Activated CD8-positive, alpha-beta memory T cell treated with anti-CD3 and anti-CD28 coated beads, Interleukin-2, amount 10 ng/mL, durations not matched to agents 7 days and 5 days (primary cell): ENCODE data around the gene TSPAN2. TPM values are rescaled to one million over a fixed set of nuclear protein-coding genes. Genes with fewer than 3 reads are reported as not detected.

Experiments used
- ATAC-seq: fragments of 150-1000 bp; cut with Tn5 transposase; one replicate; pipeline ENCODE4 v1.10.0; 2021; ENCODE audit warnings: moderate library complexity
- CTCF ChIA-PET: fragments of 350-600 bp; sonication (Branson Sonifier 250); formaldehyde crosslinking; loops from one replicate; lab custom pipeline; 2021; ENCODE audit warnings: antibody characterized with exemption; lab: Charles Lee
- DNase-seq: peaks from one replicate; pipeline ENCODE4 v3.0.0-alpha.2; 2020
- H3K27ac Mint-ChIP-seq: one replicate; pipeline ENCODE4 v1.8.0; 2021; ENCODE audit warnings: mild to moderate bottlenecking, mixed read lengths
- H3K27me3 Mint-ChIP-seq: one replicate; pipeline ENCODE4 v1.8.0; 2021; ENCODE audit warnings: mixed read lengths
- H3K36me3 Mint-ChIP-seq: one replicate; pipeline ENCODE4 v1.8.0; 2021; ENCODE audit warnings: mild to moderate bottlenecking, mixed read lengths
- H3K4me1 Mint-ChIP-seq: one replicate; pipeline ENCODE4 v1.8.0; 2021; ENCODE audit warnings: mixed read lengths
- H3K4me3 Mint-ChIP-seq: one replicate; pipeline ENCODE4 v1.8.0; 2021; ENCODE audit warnings: mild to moderate bottlenecking, moderate library complexity, mixed read lengths
- H3K9me3 Mint-ChIP-seq: one replicate; pipeline ENCODE4 v1.8.0; 2022; ENCODE audit warnings: low read depth, mixed read lengths
- total RNA-seq, 2 experiments: library from RNA; stranded (reverse); gene quantifications; one replicate each; pipeline ENCODE4 v1.2.3, GENCODE V29; 2021

TSPAN2 gene
- 1 to 10 TPM; 1.2 to 2.3 TPM for total RNA-seq

DNA sequence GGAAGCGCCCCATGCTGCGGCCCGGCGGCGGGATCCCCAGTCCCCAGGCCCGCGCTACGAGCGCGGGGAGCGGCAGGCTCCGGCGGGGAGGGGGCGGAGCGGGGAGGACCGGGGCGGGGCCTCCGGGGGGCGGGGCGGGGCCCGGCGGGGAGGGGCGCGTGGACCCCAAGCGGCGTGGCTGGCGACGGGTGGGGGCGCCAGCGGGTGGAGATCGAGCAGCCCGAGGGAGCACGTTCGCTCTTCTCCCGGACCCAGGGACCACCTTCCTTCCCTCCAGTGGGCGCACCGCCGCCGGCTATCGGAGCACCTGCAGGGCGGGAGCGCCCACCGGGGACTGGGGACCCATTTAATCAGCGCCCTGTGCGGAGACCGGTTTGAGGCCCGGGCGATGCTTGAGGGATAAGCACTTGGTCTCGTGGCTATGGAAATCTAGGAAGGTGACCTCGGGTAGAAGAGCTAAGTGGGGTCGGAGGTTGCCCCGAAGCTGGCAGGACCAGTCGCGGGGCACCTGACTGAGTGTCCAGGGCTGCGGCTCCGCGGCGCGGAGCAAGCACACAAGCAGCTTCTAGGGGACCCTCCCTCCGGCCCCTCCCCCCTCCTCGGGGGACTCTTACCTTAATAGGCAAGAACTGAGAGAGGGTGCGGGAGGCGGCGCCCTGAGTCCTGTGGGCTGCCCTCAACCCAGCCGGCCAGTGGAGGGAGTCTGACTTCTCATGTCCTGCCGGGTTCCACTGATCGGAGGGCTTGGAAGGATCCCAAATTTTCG lies at the start of gene TSPAN2:
Gene TSPAN2, minus strand, starts transcription at position 84 of the 766 bp plus-strand sequence. Its CDS starts 71 bp downstream, at position 13.
- Mint-ChIP-seq H3K9me3 (no peaks in the 10 kb centered on the region), H3K27ac (no peak within 1 kb of the TSS), H3K4me1 (peaks cover 20% of the 10 kb centered on the region), H3K27me3 (peaks cover 18% of the 10 kb centered on the region), H3K36me3 (no peaks in the 10 kb centered on the region), H3K4me3 (peak within 1 kb of the TSS; percentile 73)
- peak; percentile 46 for DNase-seq
- CTCF ChIA-PET = interaction anchor here (1.1 to 3.8 kb wide), 3 partner anchors 9 to 43 kb away, joined by 3 to 22 read pairs (median 4); no protein-coding TSS in a partner anchor
- ATAC-seq = peak; percentile 88

DNA sequence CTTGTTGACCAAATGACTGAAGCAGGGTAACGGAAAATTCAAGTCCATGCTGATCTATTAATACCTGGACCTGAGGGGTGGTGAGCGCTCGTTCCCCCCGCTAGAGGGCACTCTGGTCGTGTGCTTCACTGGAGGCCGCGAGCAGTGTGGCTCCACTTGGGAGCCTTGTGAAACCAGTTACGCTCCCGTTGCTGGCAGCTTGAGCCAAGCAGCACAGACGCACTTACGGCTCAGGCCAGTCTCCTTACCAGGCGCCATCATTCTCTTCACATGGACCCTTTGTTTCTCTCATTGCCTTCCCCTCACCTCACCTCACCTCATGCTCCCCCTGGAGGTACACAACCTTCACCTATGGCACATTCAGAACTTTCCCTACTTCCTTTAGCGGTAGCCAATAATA lies 49.7 kb upstream of the TSPAN2 start:
- no peak overlapping the region for H3K27ac Mint-ChIP-seq
- no peak overlapping the region for H3K4me3 Mint-ChIP-seq
- no peaks in the 10 kb centered on the region for H3K9me3 Mint-ChIP-seq
- CTCF ChIA-PET = interaction anchor here (0.6 to 2.8 kb wide), 8 partner anchors 27 to 456 kb away, joined by 3 to 10 read pairs (median 6); no protein-coding TSS in a partner anchor
- ATAC-seq = peak; percentile 89
- peaks cover 3% of the 10 kb centered on the region for H3K4me1 Mint-ChIP-seq
- peaks cover 18% of the 10 kb centered on the region for H3K27me3 Mint-ChIP-seq
- H3K36me3 Mint-ChIP-seq = no peaks in the 10 kb centered on the region
- DNase-seq = peak; percentile 64

DNA sequence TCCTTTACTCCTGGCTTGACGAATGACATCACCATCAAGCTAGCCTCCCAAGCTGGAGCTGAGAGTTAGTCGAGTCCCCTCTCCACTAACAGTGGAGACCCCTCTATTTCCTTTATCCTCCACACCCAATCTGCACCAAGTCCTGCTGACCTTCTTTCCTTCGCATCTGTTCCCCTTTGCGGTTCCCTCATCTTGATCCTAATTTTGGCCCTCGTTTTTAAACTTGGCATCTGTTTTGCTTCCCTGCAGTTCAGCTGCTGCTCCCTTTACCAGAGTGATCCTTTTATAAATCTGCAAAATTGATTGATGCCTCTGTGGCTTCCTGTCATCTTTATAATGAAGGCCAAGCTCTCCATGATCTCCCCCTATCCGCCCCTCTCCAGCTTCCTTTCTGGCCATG lies 49.0 kb upstream of the TSPAN2 start:
- ATAC-seq (no peak), DNase-seq (no peak)
- peaks cover 16% of the 10 kb centered on the region for H3K27me3 Mint-ChIP-seq
- H3K4me1 Mint-ChIP-seq = peaks cover 3% of the 10 kb centered on the region
- H3K9me3 Mint-ChIP-seq = no peaks in the 10 kb centered on the region
- CTCF ChIA-PET = interaction anchor here (0.6 to 2.8 kb wide), 7 partner anchors 9 to 535 kb away, joined by 3 to 10 read pairs (median 7); no protein-coding TSS in a partner anchor
- no peak overlapping the region for H3K27ac Mint-ChIP-seq
- no peak overlapping the region for H3K4me3 Mint-ChIP-seq
- no peaks in the 10 kb centered on the region for H3K36me3 Mint-ChIP-seq

DNA sequence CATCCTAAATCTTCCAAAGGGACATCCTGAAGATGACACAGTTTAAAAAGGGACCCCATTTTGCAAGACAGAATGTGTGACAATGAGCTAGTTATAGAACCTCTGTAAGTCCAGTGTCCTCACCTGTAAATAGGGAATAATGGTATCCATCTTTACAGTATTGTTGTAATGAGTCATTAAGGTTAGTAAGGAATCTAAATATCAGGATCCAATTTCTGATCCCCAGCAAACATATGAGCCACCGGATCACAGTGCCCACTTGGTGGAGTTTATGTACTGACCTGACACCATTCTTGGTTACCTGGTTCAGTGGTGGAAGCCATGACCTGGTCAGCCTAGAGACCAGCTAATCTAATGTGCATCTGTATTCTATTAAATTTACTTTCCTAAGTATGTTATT lies 47.9 kb upstream of the TSPAN2 start:
- Mint-ChIP-seq H3K9me3 (no peaks in the 10 kb centered on the region), H3K27ac (no peak overlapping the region), H3K27me3 (peaks cover 11% of the 10 kb centered on the region), H3K36me3 (no peaks in the 10 kb centered on the region), H3K4me1 (peaks cover 3% of the 10 kb centered on the region), H3K4me3 (no peak overlapping the region)
- DNase-seq = no peak
- CTCF ChIA-PET = interaction anchor here (2.1 to 2.8 kb wide), 2 partner anchors 25 to 458 kb away, joined by 7 to 10 read pairs; no protein-coding TSS in a partner anchor
- no peak for ATAC-seq

DNA sequence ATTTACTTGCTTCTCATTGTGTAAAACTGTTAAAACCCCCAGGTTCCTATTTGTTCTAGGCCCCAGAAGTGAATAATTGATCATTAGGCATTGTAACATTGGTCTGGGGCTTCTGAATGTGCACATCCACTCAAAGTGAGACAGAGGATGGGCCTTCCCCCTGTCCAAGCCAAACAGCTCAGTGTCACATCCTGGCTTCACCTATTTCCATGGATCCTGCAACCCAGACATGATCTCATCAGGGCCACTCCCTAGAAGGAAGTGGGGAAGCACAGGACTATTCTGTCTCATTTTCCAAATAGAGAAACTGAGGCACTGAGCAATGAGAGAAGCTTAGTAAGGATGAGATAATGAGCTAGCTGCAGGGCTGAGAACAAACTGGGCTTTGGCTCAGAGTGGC lies 47.4 kb upstream of the TSPAN2 start:
- no peaks in the 10 kb centered on the region for H3K36me3 Mint-ChIP-seq
- no peak for ATAC-seq
- no peak overlapping the region for H3K27ac Mint-ChIP-seq
- no peak for DNase-seq
- peaks cover 11% of the 10 kb centered on the region for H3K27me3 Mint-ChIP-seq
- H3K4me3 Mint-ChIP-seq = no peak overlapping the region
- CTCF ChIA-PET = interaction anchor here (1.4 kb wide), 1 partner anchor 23 kb away, joined by 3 read pairs; no protein-coding TSS in a partner anchor
- no peaks in the 10 kb centered on the region for H3K9me3 Mint-ChIP-seq
- H3K4me1 Mint-ChIP-seq = peaks cover 3% of the 10 kb centered on the region

DNA sequence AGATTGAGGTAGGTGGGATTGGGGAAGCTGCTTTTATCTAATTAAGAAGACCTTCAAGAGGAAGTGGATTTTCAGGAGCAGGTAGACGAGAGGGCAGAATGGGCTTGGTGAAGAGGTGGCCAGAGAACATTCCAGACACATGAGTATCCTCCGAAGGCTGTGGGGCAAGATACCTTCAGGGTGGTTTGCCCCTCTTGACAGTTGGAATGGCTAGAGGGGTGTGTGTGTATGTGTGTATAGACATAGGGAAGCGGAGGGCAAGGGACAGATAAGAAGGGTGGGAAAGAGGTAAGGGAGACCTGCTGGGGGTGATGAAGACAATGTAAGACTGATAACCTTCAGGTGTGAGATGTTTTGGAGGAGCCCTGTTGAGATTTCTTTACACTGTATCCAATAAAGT lies 46.8 kb upstream of the TSPAN2 start:
- Mint-ChIP-seq H3K9me3 (no peaks in the 10 kb centered on the region), H3K4me3 (no peak overlapping the region), H3K36me3 (no peaks in the 10 kb centered on the region), H3K27me3 (peaks cover 9% of the 10 kb centered on the region), H3K27ac (no peak overlapping the region), H3K4me1 (peaks cover 3% of the 10 kb centered on the region)
- ATAC-seq (no peak), DNase-seq (no peak)
- CTCF ChIA-PET = interaction anchor here (1.0 to 1.4 kb wide), 3 partner anchors 23 to 789 kb away, joined by 3 to 4 read pairs (median 3); no protein-coding TSS in a partner anchor

DNA sequence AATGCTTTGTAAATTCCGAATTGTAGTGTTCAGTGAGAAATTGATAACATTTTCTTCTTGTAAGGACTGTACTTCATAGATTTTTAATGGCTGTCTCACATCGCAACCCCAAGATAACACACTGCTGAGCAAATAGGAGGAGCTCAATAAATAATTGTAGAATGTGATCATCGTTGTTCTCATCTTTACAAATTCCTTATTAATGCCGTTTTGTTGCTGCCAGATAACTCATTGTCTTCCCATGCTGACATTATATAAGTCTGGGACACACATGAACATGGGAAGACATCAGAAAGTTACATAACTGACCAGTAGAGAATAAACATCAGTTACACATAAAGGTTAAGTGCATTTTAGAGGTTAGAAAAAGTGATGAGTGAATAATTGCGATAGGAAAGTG lies 46.4 kb upstream of the TSPAN2 start:
- no peak overlapping the region for H3K4me3 Mint-ChIP-seq
- CTCF ChIA-PET = interaction anchor here (1.0 to 1.4 kb wide), 3 partner anchors 22 to 789 kb away, joined by 3 to 4 read pairs (median 3); no protein-coding TSS in a partner anchor
- no peak for ATAC-seq
- H3K36me3 Mint-ChIP-seq = no peaks in the 10 kb centered on the region
- H3K4me1 Mint-ChIP-seq = peaks cover 3% of the 10 kb centered on the region
- no peaks in the 10 kb centered on the region for H3K9me3 Mint-ChIP-seq
- no peak for DNase-seq
- no peak overlapping the region for H3K27ac Mint-ChIP-seq
- peaks cover 6% of the 10 kb centered on the region for H3K27me3 Mint-ChIP-seq

DNA sequence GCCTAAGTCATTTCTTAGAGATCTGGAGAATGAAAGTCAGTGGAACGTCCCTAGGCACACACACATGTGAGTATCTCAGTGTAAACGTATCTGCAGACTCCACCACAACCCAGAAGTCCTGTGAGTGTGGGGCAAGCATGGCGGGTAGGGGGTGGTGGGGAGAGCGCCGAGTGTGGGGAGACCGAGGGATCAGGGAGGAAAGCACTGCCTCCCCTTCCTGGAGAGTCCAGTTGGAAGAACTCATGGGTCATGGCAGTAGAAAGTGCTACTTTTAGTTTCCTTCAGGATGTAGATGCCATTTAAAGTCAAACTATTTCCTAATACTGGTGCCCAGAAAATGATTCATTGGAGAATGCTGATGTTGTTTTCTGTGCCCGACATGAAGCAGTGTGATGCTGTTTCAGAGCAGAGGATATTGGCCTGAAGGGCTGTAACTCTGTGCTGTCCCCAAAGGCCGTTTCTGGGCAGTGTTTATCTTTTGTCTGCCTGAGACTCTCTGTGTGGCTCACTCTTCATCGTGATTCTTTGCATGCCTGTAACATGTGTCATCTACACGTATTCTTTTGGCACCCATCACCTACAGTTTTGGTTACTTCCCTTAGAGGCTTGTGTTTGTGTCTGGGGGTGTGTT lies 45.7 kb upstream of the TSPAN2 start:
- H3K4me3 Mint-ChIP-seq = no peak overlapping the region
- CTCF ChIA-PET = interaction anchor here (1.0 kb wide), 1 partner anchor 788 kb away, joined by 3 read pairs; no protein-coding TSS in a partner anchor

DNA sequence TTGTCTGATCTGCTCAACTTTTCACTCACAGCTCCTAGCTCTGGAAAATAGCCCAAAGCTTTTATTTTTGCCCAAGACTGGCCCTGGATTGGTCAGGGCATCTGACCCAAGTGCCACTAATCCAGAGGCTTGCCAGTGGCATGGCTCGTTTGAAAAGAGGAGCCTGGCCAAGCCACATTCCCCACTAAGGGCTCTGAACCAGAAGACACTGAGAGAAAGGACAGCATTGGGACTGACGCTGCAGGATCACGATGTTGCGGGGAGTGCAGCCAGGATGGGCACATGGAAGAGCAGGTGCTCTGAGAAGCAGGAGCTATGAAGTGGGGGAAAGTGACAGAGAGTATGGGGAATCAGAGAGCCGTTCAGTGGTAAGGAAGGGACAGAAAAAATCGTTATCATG lies 44.9 kb upstream of the TSPAN2 start:
- no peak for ATAC-seq

More for the DNA sequence above, 45.7 kb upstream of the TSPAN2 start:
- Mint-ChIP-seq H3K9me3 (no peaks in the 10 kb centered on the region), H3K27me3 (peaks cover 3% of the 10 kb centered on the region), H3K36me3 (no peaks in the 10 kb centered on the region), H3K4me1 (peaks cover 3% of the 10 kb centered on the region), H3K27ac (no peak overlapping the region)
- ATAC-seq = no peak
- no peak for DNase-seq

DNA sequence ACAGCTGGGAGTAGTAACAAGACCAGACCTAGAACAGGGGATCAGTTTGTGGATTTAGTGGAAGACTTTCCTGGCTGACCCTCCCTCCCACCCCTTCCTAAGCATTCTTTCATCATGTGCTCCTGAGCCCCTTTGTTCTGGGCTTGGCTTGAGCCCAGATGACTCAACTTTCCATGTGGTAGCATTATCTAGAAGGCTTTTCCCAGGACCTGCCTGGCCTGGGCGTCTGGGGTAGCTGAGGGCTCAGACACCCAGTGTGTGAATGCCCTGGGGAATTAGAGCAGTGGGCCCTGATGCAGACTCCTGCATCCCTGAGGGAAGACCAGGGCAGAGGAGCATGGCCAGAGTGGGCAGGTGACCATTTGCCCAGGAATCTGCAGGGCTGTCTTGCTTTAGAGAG lies 44.1 kb upstream of the TSPAN2 start:
- no peaks in the 10 kb centered on the region for H3K9me3 Mint-ChIP-seq
- H3K4me3 Mint-ChIP-seq = no peak overlapping the region
- H3K36me3 Mint-ChIP-seq = no peaks in the 10 kb centered on the region
- H3K27ac Mint-ChIP-seq = no peak overlapping the region
- CTCF ChIA-PET = no interaction called here
- DNase-seq (no peak), ATAC-seq (no peak)
- no peaks in the 10 kb centered on the region for H3K27me3 Mint-ChIP-seq
- H3K4me1 Mint-ChIP-seq = no peaks in the 10 kb centered on the region

More for the DNA sequence above, 44.9 kb upstream of the TSPAN2 start:
- CTCF ChIA-PET = no interaction called here
- H3K36me3 Mint-ChIP-seq = no peaks in the 10 kb centered on the region
- no peaks in the 10 kb centered on the region for H3K9me3 Mint-ChIP-seq
- no peak overlapping the region for H3K4me3 Mint-ChIP-seq
- no peaks in the 10 kb centered on the region for H3K27me3 Mint-ChIP-seq
- H3K4me1 Mint-ChIP-seq = peaks cover 3% of the 10 kb centered on the region
- no peak overlapping the region for H3K27ac Mint-ChIP-seq
- no peak for DNase-seq

DNA sequence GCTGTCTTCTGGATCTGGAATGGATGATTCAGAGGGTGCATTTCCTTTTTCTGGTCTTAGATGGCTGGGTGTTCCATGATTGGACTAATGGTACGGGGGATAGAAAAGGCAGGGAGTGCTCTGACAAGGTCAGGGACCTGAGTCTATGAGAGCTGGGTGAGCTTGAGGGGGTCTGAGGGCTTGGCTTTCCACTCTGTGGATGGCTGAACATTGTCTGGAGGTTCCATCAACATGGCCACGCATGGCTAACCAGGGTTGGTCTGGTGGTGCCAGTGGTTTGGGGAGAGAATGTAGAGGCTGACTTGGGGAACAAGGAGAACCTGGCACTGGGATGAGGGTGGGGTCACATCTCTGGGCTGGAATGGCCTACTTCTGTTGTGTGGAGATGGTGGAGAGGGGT lies 41.5 kb upstream of the TSPAN2 start:
- no peak for DNase-seq
- Mint-ChIP-seq H3K36me3 (no peaks in the 10 kb centered on the region), H3K27me3 (peaks cover 2% of the 10 kb centered on the region), H3K9me3 (no peaks in the 10 kb centered on the region), H3K4me1 (no peaks in the 10 kb centered on the region), H3K4me3 (no peak overlapping the region), H3K27ac (no peak overlapping the region)
- CTCF ChIA-PET = no interaction called here
- no peak for ATAC-seq

DNA sequence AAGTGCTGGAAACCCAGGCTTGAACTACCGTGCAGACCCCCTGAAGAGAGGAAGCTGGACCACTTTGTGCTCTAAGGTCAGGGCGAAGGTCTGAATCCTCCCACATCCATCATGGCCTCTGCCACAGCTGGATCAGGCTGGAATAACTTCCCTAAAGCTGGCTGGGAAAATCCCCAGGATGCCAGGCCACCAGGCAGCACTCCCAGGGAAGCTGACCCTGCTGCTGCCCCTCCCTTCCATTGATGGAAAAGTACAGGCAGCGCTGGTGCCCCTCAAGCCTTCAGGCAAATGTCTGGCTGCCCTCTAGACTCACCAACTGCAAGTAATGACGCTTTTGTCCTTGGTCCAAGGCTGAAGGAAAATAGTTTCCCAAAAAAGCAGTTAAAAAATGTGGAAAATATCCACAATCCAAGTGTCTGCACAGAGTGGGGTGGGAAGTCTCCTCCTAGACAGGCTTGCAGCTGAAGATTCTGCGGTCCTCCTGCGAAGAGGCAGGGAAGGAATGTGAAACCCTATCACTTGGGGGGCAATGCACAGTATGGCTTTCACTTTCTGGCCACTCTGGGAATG lies 39.9 kb upstream of the TSPAN2 start:
- no peak for ATAC-seq
- Mint-ChIP-seq H3K27ac (no peak overlapping the region), H3K4me1 (no peaks in the 10 kb centered on the region), H3K9me3 (peaks cover 2% of the 10 kb centered on the region), H3K36me3 (no peaks in the 10 kb centered on the region), H3K27me3 (peaks cover 8% of the 10 kb centered on the region), H3K4me3 (no peak overlapping the region)
- no peak for DNase-seq
- CTCF ChIA-PET = interaction anchor here (0.8 to 1.3 kb wide), 2 partner anchors 9 to 467 kb away, joined by 3 read pairs; no protein-coding TSS in a partner anchor

DNA sequence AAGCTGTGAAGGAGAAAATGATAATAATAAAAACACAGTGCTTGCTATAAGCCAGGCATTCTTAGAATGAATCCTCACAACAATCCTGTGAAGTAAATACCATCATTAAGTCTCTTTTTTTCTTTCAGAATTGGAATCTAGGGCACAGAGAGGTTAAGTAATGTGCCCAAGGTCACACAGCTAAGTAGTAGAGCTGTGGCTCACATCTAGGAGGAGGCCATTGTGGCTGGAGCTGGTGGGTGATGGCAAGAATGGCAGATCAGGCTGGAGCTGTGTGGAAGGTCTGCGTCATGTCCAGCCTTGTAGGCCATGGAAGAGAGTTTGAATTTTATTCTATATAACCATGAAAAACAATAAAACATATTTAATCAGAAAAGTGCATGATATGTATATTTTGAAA lies 38.2 kb upstream of the TSPAN2 start:
- no peak overlapping the region for H3K4me3 Mint-ChIP-seq
- DNase-seq (no peak), ATAC-seq (no peak)
- peaks cover 4% of the 10 kb centered on the region for H3K9me3 Mint-ChIP-seq
- peaks cover 15% of the 10 kb centered on the region for H3K27me3 Mint-ChIP-seq
- H3K4me1 Mint-ChIP-seq = no peaks in the 10 kb centered on the region
- CTCF ChIA-PET = no interaction called here
- no peaks in the 10 kb centered on the region for H3K36me3 Mint-ChIP-seq
- H3K27ac Mint-ChIP-seq = no peak overlapping the region
